HEK293T (cell line): ENCODE results near the gene PARP1.

ENCODE experiments used
- CTCF ChIA-PET: fragments of 350-600 bp; formaldehyde crosslinking; extraction: SDS; loops from one replicate; lab custom pipeline; 2021; ENCODE audit warnings: antibody characterized with exemption, inconsistent platforms; lab: Yijun Ruan, JAX
- POLR2A ChIA-PET: fragments of 350-600 bp; formaldehyde crosslinking; extraction: SDS; loops from one replicate; lab custom pipeline; 2020; ENCODE audit warnings: antibody characterized with exemption, inconsistent platforms; lab: Yijun Ruan, JAX
- DNase-seq: peaks from one replicate; pipeline ENCODE4 v3.0.0; 2012; ENCODE audit warnings: mixed read lengths; ENCODE audit errors: extremely low spot score
- ARNT ChIP-seq: fragments of 450-650 bp; IDR thresholded peaks from 2 replicates; pipeline ENCODE4 v1.6.1; 2017; ENCODE audit warnings: mild to moderate bottlenecking
- BHLHE40 ChIP-seq: fragments of 450-650 bp; IDR thresholded peaks from 2 replicates; pipeline ENCODE4 v1.6.1; 2016; ENCODE audit warnings: mild to moderate bottlenecking, moderate library complexity, borderline replicate concordance
- CTBP1 ChIP-seq: fragments of 450-650 bp; IDR thresholded peaks from 2 replicates; pipeline ENCODE4 v1.6.1; 2016; ENCODE audit warnings: borderline replicate concordance
- ELF4 ChIP-seq: fragments of 450-650 bp; IDR thresholded peaks from 2 replicates; pipeline ENCODE4 v1.6.1; 2017; ENCODE audit warnings: antibody characterized with exemption
- FOXA1 ChIP-seq: fragments of 450-650 bp; IDR thresholded peaks from 2 replicates; pipeline ENCODE4 v1.6.1; 2016; ENCODE audit warnings: mild to moderate bottlenecking
- FOXK2 ChIP-seq: fragments of 450-650 bp; IDR thresholded peaks from 2 replicates; pipeline ENCODE4 v1.6.1; 2016; ENCODE audit warnings: mild to moderate bottlenecking
- FOXM1 ChIP-seq: fragments of 450-650 bp; IDR thresholded peaks from 2 replicates; pipeline ENCODE4 v1.6.1; 2017; ENCODE audit warnings: mild to moderate bottlenecking, borderline replicate concordance
- HDGF ChIP-seq: fragments of 450-650 bp; IDR thresholded peaks from 2 replicates; pipeline ENCODE4 v1.6.1; 2017; ENCODE audit warnings: antibody characterized with exemption, borderline replicate concordance
- L3MBTL2 ChIP-seq: fragments of 450-650 bp; conservative IDR thresholded peaks from 2 replicates; pipeline ENCODE4 v1.6.1; 2016; ENCODE audit warnings: mild to moderate bottlenecking
- LEF1 ChIP-seq: fragments of 450-650 bp; IDR thresholded peaks from 2 replicates; pipeline ENCODE4 v1.6.1; 2017; ENCODE audit warnings: mild to moderate bottlenecking, borderline replicate concordance
- NFRKB ChIP-seq: fragments of 450-650 bp; IDR thresholded peaks from 2 replicates; pipeline ENCODE4 v1.6.1; 2016; ENCODE audit warnings: mild to moderate bottlenecking, moderate library complexity
- PKNOX1 ChIP-seq: fragments of 450-650 bp; IDR thresholded peaks from 2 replicates; pipeline ENCODE4 v1.6.1; 2016
- SP1 ChIP-seq: fragments of 450-650 bp; IDR thresholded peaks from 2 replicates; pipeline ENCODE4 v1.6.1; 2017
- SUZ12 ChIP-seq: fragments of 450-650 bp; IDR thresholded peaks from 2 replicates; pipeline ENCODE4 v1.6.1; 2016; ENCODE audit warnings: mild to moderate bottlenecking
- TARDBP ChIP-seq: fragments of 450-650 bp; IDR thresholded peaks from 2 replicates; pipeline ENCODE4 v1.6.1; 2016
- ZNF384 ChIP-seq: fragments of 450-650 bp; IDR thresholded peaks from 2 replicates; pipeline ENCODE4 v1.6.1; 2016

PARP1 gene

GRCh38 chr1:226337276-226337875, 70.5 kb downstream of the PARP1 start:
- CTCF ChIA-PET = interaction anchor here (0.9 kb wide), 1 partner anchor 212 kb away, joined by 5 read pairs; no protein-coding TSS in a partner anchor
- POLR2A ChIA-PET = interaction anchor here (1.3 kb wide), 1 partner anchor 28 kb away, joined by 4 read pairs; the partner anchor contains the start of gene LIN9
- TF ChIP-seq TARDBP (no peak), ZNF384 (no peak), NFRKB (no peak), FOXM1 (no peak), BHLHE40 (no peak), L3MBTL2 (no peak), PKNOX1 (no peak), CTBP1 (no peak), ARNT (no peak), SUZ12 (no peak), FOXA1 (no peak), SP1 (no peak), LEF1 (no peak), HDGF (no peak)
- DNase-seq = no peak

- no peak for TF ChIP-seq L3MBTL2
- no peak for TF ChIP-seq TARDBP
- no peak for TF ChIP-seq ZNF384
- no peak for TF ChIP-seq LEF1
- TF ChIP-seq ELF4 = no peak
- no peak for TF ChIP-seq SP1
- TF ChIP-seq BHLHE40 = no peak
- no peak for TF ChIP-seq HDGF
- no peak for TF ChIP-seq FOXK2
- no peak for TF ChIP-seq ARNT
- no peak for TF ChIP-seq FOXM1
- TF ChIP-seq FOXA1 = no peak
- TF ChIP-seq CTBP1 = no peak
- no peak for TF ChIP-seq PKNOX1
- no peak for TF ChIP-seq NFRKB
- TF ChIP-seq SUZ12 = no peak
- POLR2A ChIA-PET = no interaction called here
- no peak for DNase-seq
- CTCF ChIA-PET = no interaction called here
These were observed 72.2 kb downstream of the PARP1 start for GRCh38 chr1:226335661-226336060.

GRCh38 chr1:226332947-226333346, 74.9 kb downstream of the PARP1 start:
- CTCF ChIA-PET = interaction anchor here (0.6 to 2.9 kb wide), 19 partner anchors 9 to 213 kb away, joined by 3 to 42 read pairs (median 4); partner anchors contain the start of gene LIN9
- no peak for DNase-seq
- POLR2A ChIA-PET = interaction anchor here (0.7 to 2.0 kb wide), 5 partner anchors 13 to 268 kb away, joined by 3 to 24 read pairs (median 3); partner anchors contain the start of gene LIN9
- TF ChIP-seq ZNF384 = peak; percentile 26; the same call in 1 of the 2 replicates
- TF ChIP-seq CTBP1 = no peak

- ChIA-PET CTCF (interaction anchor here (0.5 to 0.9 kb wide), 2 partner anchors 147 to 848 kb away, joined by 3 to 4 read pairs; no protein-coding TSS in a partner anchor), POLR2A (interaction anchor here (7.2 kb wide), 1 partner anchor 19 kb away, joined by 39 read pairs; the partner anchor contains the start of gene LIN9)
- no peak for DNase-seq
- TF ChIP-seq PKNOX1 (no peak), ARNT (no peak), FOXA1 (no peak), CTBP1 (no peak), ZNF384 (no peak), HDGF (no peak), SUZ12 (no peak), BHLHE40 (no peak), TARDBP (no peak), SP1 (no peak), L3MBTL2 (no peak), FOXM1 (no peak), LEF1 (no peak), NFRKB (no peak), FOXK2 (no peak), ELF4 (no peak)
These were observed 78.7 kb downstream of the PARP1 start for GRCh38 chr1:226329237-226329636.

GRCh38 chr1:226327761-226328162, 80.1 kb downstream of the PARP1 start:
- DNase-seq = no peak
- ChIA-PET CTCF (interaction anchor here (0.6 to 1.8 kb wide), 4 partner anchors 12 to 202 kb away, joined by 3 to 7 read pairs (median 4); no protein-coding TSS in a partner anchor), POLR2A (interaction anchor here (7.2 kb wide), 1 partner anchor 18 kb away, joined by 39 read pairs; the partner anchor contains the start of gene LIN9)
- no peak for TF ChIP-seq NFRKB
- no peak for TF ChIP-seq BHLHE40
- no peak for TF ChIP-seq SP1
- no peak for TF ChIP-seq ZNF384
- no peak for TF ChIP-seq SUZ12
- TF ChIP-seq FOXM1 = no peak
- TF ChIP-seq FOXK2 = no peak
- TF ChIP-seq CTBP1 = no peak
- TF ChIP-seq L3MBTL2 = no peak
- no peak for TF ChIP-seq ELF4
- TF ChIP-seq FOXA1 = no peak
- no peak for TF ChIP-seq HDGF
- TF ChIP-seq LEF1 = no peak
- no peak for TF ChIP-seq PKNOX1
- no peak for TF ChIP-seq TARDBP
- no peak for TF ChIP-seq ARNT
